Osteocyte (in vitro differentiated cells): ENCODE measurements around the gene POLR2J2. TPM values are rescaled to one million over a fixed set of nuclear protein-coding genes. Genes with fewer than 3 reads are reported as not detected.
"Not testable (repeated sequence)": the region's sequence is repeated elsewhere in the genome, so short reads cannot be mapped to it uniquely, and the experiment has no call there.

Source experiments
- DNase-seq: peaks from one replicate; pipeline ENCODE4 v3.0.0; 2021; ENCODE audit warnings: mixed read lengths; ENCODE audit not compliant: unreplicated experiment; ENCODE audit errors: extremely low spot score
- H3K27ac Mint-ChIP-seq: one replicate; pipeline ENCODE4 v1.8.0; 2021; ENCODE audit warnings: mild to moderate bottlenecking, mixed read lengths; ENCODE audit not compliant: unreplicated experiment
- H3K27me3 Mint-ChIP-seq: one replicate; pipeline ENCODE4 v1.8.0; 2021; ENCODE audit warnings: mixed read lengths; ENCODE audit not compliant: unreplicated experiment
- H3K36me3 Mint-ChIP-seq: one replicate; pipeline ENCODE4 v1.8.0; 2021; ENCODE audit warnings: mixed read lengths; ENCODE audit not compliant: unreplicated experiment
- H3K4me1 Mint-ChIP-seq: one replicate; pipeline ENCODE4 v1.8.0; 2021; ENCODE audit warnings: mixed read lengths; ENCODE audit not compliant: unreplicated experiment
- H3K4me3 Mint-ChIP-seq: one replicate; pipeline ENCODE4 v1.8.0; 2021; ENCODE audit warnings: mild to moderate bottlenecking, moderate library complexity, mixed read lengths; ENCODE audit not compliant: unreplicated experiment
- H3K9me3 Mint-ChIP-seq: one replicate; pipeline ENCODE4 v1.8.0; 2021; ENCODE audit warnings: mixed read lengths; ENCODE audit not compliant: unreplicated experiment
- total RNA-seq: library from RNA; stranded (reverse); gene quantifications from 2 replicates; pipeline ENCODE4 v1.2.1, GENCODE V29; 2021

Gene POLR2J2
- total RNA-seq, 1 donor from 2014 or later, result 6.5 TPM

- not testable (repeated sequence) for H3K4me3 Mint-ChIP-seq, H3K27ac Mint-ChIP-seq, H3K36me3 Mint-ChIP-seq, H3K9me3 Mint-ChIP-seq, DNase-seq, H3K4me1 Mint-ChIP-seq
- peaks cover 16% of the 10 kb centered on the region for H3K27me3 Mint-ChIP-seq
Measured at GRCh38 chr7:102694008-102694407, 22.5 kb upstream of the POLR2J2 start.

DNA sequence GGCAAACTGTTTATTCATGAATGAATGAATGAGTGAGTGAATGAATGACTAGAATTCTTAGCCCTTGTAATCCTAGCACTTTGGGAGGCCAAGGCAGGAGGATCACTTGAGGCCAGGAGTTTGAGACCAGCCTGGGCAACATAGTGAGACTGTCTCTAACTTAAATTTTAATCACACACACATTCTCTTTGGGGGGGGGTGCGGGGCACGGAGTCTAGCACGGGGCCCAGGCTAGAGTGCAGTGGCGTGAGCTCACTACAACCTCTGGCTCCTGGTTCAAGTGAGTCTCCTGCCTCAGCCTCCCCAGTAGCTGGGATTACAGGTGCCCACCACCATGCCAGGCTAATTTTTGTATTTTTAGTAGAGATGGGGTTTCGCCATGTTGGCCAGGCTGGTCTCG, 19.1 kb upstream of the POLR2J2 start:
- DNase-seq, H3K4me3 Mint-ChIP-seq, H3K27ac Mint-ChIP-seq, H3K9me3 Mint-ChIP-seq, H3K4me1 Mint-ChIP-seq, H3K36me3 Mint-ChIP-seq: not testable (repeated sequence)
- peaks cover 11% of the 10 kb centered on the region for H3K27me3 Mint-ChIP-seq

GRCh38 chr7:102689436-102690282, 18.2 kb upstream of the POLR2J2 start:
- not testable (repeated sequence) for H3K27ac Mint-ChIP-seq, H3K4me3 Mint-ChIP-seq, H3K4me1 Mint-ChIP-seq, DNase-seq, H3K9me3 Mint-ChIP-seq, H3K36me3 Mint-ChIP-seq, H3K27me3 Mint-ChIP-seq

GRCh38 chr7:102688299-102689036, 17.0 kb upstream of the POLR2J2 start:
- not testable (repeated sequence) for H3K4me3 Mint-ChIP-seq, H3K27me3 Mint-ChIP-seq, H3K36me3 Mint-ChIP-seq, H3K4me1 Mint-ChIP-seq, H3K9me3 Mint-ChIP-seq, DNase-seq, H3K27ac Mint-ChIP-seq

- H3K27ac Mint-ChIP-seq, result not testable (repeated sequence)
Measured at GRCh38 chr7:102682560-102682959, 11.1 kb upstream of the POLR2J2 start.

GRCh38 chr7:102680780-102681179, 9.3 kb upstream of the POLR2J2 start:
- H3K4me1 Mint-ChIP-seq, H3K36me3 Mint-ChIP-seq, H3K9me3 Mint-ChIP-seq, H3K27me3 Mint-ChIP-seq, H3K4me3 Mint-ChIP-seq, H3K27ac Mint-ChIP-seq, DNase-seq: not testable (repeated sequence)

More at GRCh38 chr7:102682560-102682959, 11.1 kb upstream of the POLR2J2 start:
- H3K27me3 Mint-ChIP-seq, H3K4me1 Mint-ChIP-seq, H3K9me3 Mint-ChIP-seq, DNase-seq, H3K4me3 Mint-ChIP-seq, H3K36me3 Mint-ChIP-seq: not testable (repeated sequence)

DNA sequence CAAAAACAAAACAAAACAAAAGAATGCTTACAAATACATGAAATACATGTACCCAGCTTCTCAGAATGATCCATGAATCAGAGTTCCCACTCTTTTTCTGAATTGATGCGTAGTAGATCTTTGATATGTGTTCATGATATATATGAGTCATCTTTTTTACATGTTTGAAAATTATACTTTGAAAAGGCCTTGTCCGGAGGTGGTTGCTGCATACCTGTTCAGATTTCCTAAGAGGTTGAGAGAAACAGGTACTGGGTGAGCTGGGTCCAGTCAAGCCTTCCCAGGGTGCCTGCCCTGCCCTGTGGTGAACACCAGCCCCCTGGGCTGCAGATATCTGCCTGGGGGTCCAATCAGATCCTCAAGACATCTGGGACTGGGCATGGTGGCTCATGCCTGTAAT, 4.1 kb upstream of the POLR2J2 start:
- DNase-seq, H3K4me1 Mint-ChIP-seq, H3K4me3 Mint-ChIP-seq, H3K36me3 Mint-ChIP-seq, H3K27me3 Mint-ChIP-seq, H3K9me3 Mint-ChIP-seq, H3K27ac Mint-ChIP-seq: not testable (repeated sequence)

GRCh38 chr7:102673447-102674067, 2.1 kb upstream of the POLR2J2 start:
- not testable (repeated sequence) for H3K36me3 Mint-ChIP-seq, H3K27ac Mint-ChIP-seq, H3K4me1 Mint-ChIP-seq, H3K4me3 Mint-ChIP-seq, DNase-seq, H3K9me3 Mint-ChIP-seq, H3K27me3 Mint-ChIP-seq

DNA sequence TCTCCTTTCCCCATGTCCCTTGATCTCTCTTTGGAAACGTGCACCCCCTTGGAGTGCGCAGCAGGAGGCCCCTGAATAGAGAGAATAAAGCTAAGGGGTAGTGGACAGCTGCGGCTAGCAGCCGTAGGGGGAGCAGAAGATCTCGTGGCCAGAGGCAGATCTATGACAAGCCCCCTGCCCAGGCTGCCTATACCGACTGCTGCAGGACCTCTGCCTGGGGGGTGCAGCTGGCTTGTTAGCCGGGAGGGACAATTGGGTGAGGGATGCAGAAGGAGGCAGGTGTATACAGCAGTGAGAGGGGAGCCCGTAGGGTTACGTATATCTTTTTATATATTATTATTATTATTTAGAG, 469 bp upstream of the POLR2J2 start:
- not testable (repeated sequence) for H3K27me3 Mint-ChIP-seq, H3K9me3 Mint-ChIP-seq, H3K27ac Mint-ChIP-seq, H3K4me1 Mint-ChIP-seq, DNase-seq, H3K36me3 Mint-ChIP-seq, H3K4me3 Mint-ChIP-seq

DNA sequence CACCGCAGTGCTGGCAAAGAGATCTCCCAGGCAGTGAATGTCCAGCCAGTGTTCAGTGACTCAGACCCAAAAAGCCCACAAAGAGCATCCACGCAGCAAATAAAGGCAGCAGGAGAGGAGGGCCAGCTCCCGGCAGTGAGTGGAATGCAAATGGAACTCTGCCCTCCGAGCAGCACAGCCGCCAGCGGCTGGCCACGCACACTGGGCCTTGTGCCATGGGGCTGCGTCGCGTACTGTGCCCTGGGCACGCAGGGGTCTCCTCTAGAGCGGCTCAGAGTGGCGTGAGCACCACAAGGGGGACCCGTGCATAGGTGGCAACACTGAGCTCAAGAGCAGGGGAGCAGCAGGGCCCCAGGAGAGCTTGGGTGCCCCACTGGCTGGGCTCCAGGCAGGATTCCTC, 3.9 kb downstream of the POLR2J2 start:
- not testable (repeated sequence) for H3K27me3 Mint-ChIP-seq, H3K4me1 Mint-ChIP-seq, H3K36me3 Mint-ChIP-seq, H3K4me3 Mint-ChIP-seq, H3K27ac Mint-ChIP-seq, H3K9me3 Mint-ChIP-seq, DNase-seq

DNA sequence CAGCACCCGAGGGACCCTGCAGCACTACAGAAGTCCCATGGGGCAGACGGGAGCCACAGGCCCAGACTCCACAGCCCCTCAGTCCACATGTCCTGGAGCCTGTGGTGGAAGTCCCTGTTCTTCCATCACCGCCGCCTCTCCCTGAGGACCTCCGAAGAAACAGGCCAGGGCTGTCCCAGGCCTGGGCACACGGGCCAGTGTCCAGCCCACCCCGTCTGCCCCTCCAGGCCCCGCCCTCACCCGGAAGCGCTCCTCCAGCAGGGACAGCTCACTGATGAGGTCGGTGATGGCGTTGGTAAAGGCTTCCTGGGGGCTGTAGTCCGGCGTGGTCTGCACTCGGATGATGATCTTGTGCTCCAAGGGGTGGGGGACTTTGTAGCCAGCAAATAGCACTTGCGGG, 4.6 kb downstream of the POLR2J2 start:
- H3K4me1 Mint-ChIP-seq, H3K9me3 Mint-ChIP-seq, H3K4me3 Mint-ChIP-seq, DNase-seq, H3K27ac Mint-ChIP-seq, H3K27me3 Mint-ChIP-seq, H3K36me3 Mint-ChIP-seq: not testable (repeated sequence)

DNA sequence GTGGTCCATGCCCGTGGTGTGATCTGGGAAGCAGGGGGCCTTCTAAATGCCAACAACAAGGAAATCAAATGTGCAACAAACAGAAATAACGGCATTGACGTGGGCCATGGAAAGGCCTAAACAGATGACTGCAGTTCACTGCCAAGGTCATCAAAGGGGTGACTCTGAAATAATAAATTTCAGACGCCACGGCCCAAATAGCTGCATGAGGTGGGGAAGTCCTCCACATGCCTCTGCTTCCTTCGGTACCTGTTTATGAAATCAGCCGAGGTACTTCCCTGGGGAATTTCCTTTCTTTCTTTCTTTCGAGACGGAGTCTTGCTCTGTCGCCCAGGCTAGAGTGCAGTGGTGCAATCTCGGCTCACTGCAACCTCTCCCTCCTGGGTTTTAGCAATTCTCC, 6.7 kb downstream of the POLR2J2 start:
- not testable (repeated sequence) for H3K9me3 Mint-ChIP-seq, DNase-seq, H3K27me3 Mint-ChIP-seq, H3K27ac Mint-ChIP-seq, H3K4me3 Mint-ChIP-seq, H3K4me1 Mint-ChIP-seq, H3K36me3 Mint-ChIP-seq
